ENCODE results near the gene COMMD7.
"Not testable (repeated sequence)": the region's sequence is repeated elsewhere in the genome, so short reads cannot be mapped to it uniquely, and the experiment has no call there.

The COMMD7 gene

GRCh38 chr20:32765230-32765875 is 22.1 kb upstream of the COMMD7 start:
- not testable (repeated sequence) for DNase-seq

GRCh38 chr20:32764005-32764960 is 21.0 kb upstream of the COMMD7 start:
- no peak for DNase-seq

- DNase-seq: no peak
Observed at GRCh38 chr20:32763202-32764004, 20.1 kb upstream of the COMMD7 start.

GRCh38 chr20:32762754-32763201 is 19.5 kb upstream of the COMMD7 start:
- DNase-seq: no peak

GRCh38 chr20:32761831-32762753 is 18.8 kb upstream of the COMMD7 start, which contains the start of gene DNMT3B:
TSS of gene DNMT3B (plus strand) at chr20:32762385. CDS start at chr20:32780324, 17,939 bp downstream.
- DNase-seq: peak; percentile 66 to 73

- DNase-seq: no peak
Observed at GRCh38 chr20:32761417-32761830, 18.2 kb upstream of the COMMD7 start.

- no peak for DNase-seq
Observed at GRCh38 chr20:32756156-32756555, 12.9 kb upstream of the COMMD7 start.

- DNase-seq: no peak
Observed at GRCh38 chr20:32753731-32754130, 10.5 kb upstream of the COMMD7 start.

- no peak for DNase-seq
Observed at GRCh38 chr20:32752458-32753250, 9.4 kb upstream of the COMMD7 start.

- DNase-seq: no peak
Observed at GRCh38 chr20:32751702-32752457, 8.6 kb upstream of the COMMD7 start.

- no peak for DNase-seq
Observed at GRCh38 chr20:32751293-32751692, 8.0 kb upstream of the COMMD7 start.

GRCh38 chr20:32749914-32750637 is 6.8 kb upstream of the COMMD7 start:
- DNase-seq: no peak

GRCh38 chr20:32742322-32743236 is 688 bp downstream of the COMMD7 start:
- DNase-seq: peak in 1 of 2 donors; percentile 11

- no peak for DNase-seq
Observed at GRCh38 chr20:32741151-32741550, 2.1 kb downstream of the COMMD7 start.

GRCh38 chr20:32737371-32738223 is 5.7 kb downstream of the COMMD7 start:
- DNase-seq: peak; percentile 47 to 60

GRCh38 chr20:32731882-32732266 is 11.4 kb downstream of the COMMD7 start:
- no peak for DNase-seq

- not testable (repeated sequence) for DNase-seq
Observed at GRCh38 chr20:32729334-32729733, 13.9 kb downstream of the COMMD7 start.

All from CD4-positive, alpha-beta T cell treated with Interleukin-1 beta for 1 hour (primary cell).